B cell (primary cell): ENCODE measurements around the gene PAFAH2. TPM values are rescaled to one million over a fixed set of nuclear protein-coding genes. Genes with fewer than 3 reads are reported as not detected.

Experiments
- ATAC-seq: fragments of 200-7000 bp; cut with Tn5 transposase; one replicate; pipeline ENCODE4 v1.10.0; 2021; ENCODE audit warnings: low read depth, mild to moderate bottlenecking, moderate number of reproducible peaks, moderate library complexity
- CTCF ChIA-PET: fragments of 350-600 bp; sonication (Branson Sonifier 250); formaldehyde crosslinking; loops from one replicate; lab custom pipeline; 2021; ENCODE audit warnings: antibody characterized with exemption, inconsistent platforms; lab: Charles Lee
- POLR2A ChIA-PET: fragments of 350-600 bp; sonication (Branson Sonifier 250); formaldehyde crosslinking; loops from one replicate; lab custom pipeline; 2021; ENCODE audit warnings: antibody characterized with exemption; lab: Charles Lee
- DNase-seq: peaks from one replicate; pipeline ENCODE4 v3.0.0; 2013
- H2AFZ ChIP-seq: 2 replicates; pipeline ENCODE4 v1.6.1; 2012; ENCODE audit warnings: mild to moderate bottlenecking, low read depth, low read length; ENCODE audit not compliant: insufficient read depth, poor library complexity, severe bottlenecking
- H3K27ac ChIP-seq, 2 donors: 1 replicate in 1 of 2; 2 replicates in 1 of 2; pipeline ENCODE4 v1.5.1; 2012 to 2013; ENCODE audit warnings: low read length in 2 of 2, mild to moderate bottlenecking in 2 of 2, moderate library complexity in 1 of 2
- H3K27me3 ChIP-seq, 4 experiments: fragments of 200-600 bp in 1 of 4; sonication (generic) in 1 of 4; replicated peaks in 1 of 4; 1 replicate in 2 of 4; 2 replicates in 2 of 4; pipeline versions ENCODE4 v1.6.1 to v1.7.0; 2013 to 2016; ENCODE audit warnings: low read length in 3 of 4, mild to moderate bottlenecking in 2 of 4, mixed read lengths in 1 of 4, moderate library complexity in 1 of 4; ENCODE audit not compliant: insufficient read depth in 4 of 4, control insufficient read depth in 3 of 4; ENCODE audit errors: control extremely low read depth in 1 of 4
- H3K36me3 ChIP-seq, 2 experiments: replicated peaks in 1 of 2; 1 replicate in 1 of 2; 2 replicates in 1 of 2; pipeline versions ENCODE4 v1.6.1 to v1.7.1; 2013; ENCODE audit warnings: low read length in 1 of 2; ENCODE audit not compliant: insufficient read depth in 2 of 2, control insufficient read depth in 1 of 2; ENCODE audit errors: control extremely low read depth in 1 of 2, extremely low read depth in 1 of 2
- H3K4me1 ChIP-seq, 2 donors: fragments of 200-600 bp in 1 of 2; sonication (generic) in 1 of 2; 1 replicate in 1 of 2; 2 replicates in 1 of 2; pipeline versions ENCODE4 v1.5.1 to v1.6.1; 2013 to 2017; ENCODE audit warnings: low read length in 2 of 2; ENCODE audit not compliant: control insufficient read depth in 2 of 2, insufficient read depth in 2 of 2
- H3K4me2 ChIP-seq: replicated peaks from 2 replicates; pipeline ENCODE3; 2012; ENCODE audit warnings: mild to moderate bottlenecking, low read depth, low read length; ENCODE audit not compliant: poor library complexity, severe bottlenecking
- H3K4me3 ChIP-seq, 5 experiments: fragments of 200-600 bp in 1 of 5; sonication (generic) in 1 of 5; 1 replicate in 3 of 5; 2 replicates in 2 of 5; pipeline versions ENCODE4 v1.5.1 to v1.7.0; 2011 to 2016; ENCODE audit warnings: low read length in 4 of 5, mild to moderate bottlenecking in 4 of 5, low read depth in 2 of 5, control low read depth in 1 of 5, moderate library complexity in 1 of 5; ENCODE audit not compliant: insufficient read depth in 1 of 5; ENCODE audit errors: control extremely low read depth in 1 of 5, extremely low read depth in 1 of 5
- H3K79me2 ChIP-seq: fragments of 200-600 bp; sonication (generic); one replicate; pipeline ENCODE4 v1.6.0; 2016; ENCODE audit warnings: low read length; ENCODE audit not compliant: control insufficient read depth, insufficient read depth
- H3K9ac ChIP-seq: fragments of 200-600 bp; sonication (generic); 2 replicates; pipeline ENCODE4 v1.6.1; 2017; ENCODE audit warnings: mild to moderate bottlenecking, low read length, moderate library complexity
- H3K9me3 ChIP-seq, 3 donors: one replicate each; pipeline versions ENCODE4 v1.6.1 to v1.7.1; 2013; ENCODE audit warnings: low read length in 2 of 3; ENCODE audit not compliant: control insufficient read depth in 2 of 3, insufficient read depth in 1 of 3; ENCODE audit errors: control extremely low read depth in 1 of 3
- H4K20me1 ChIP-seq: 2 replicates; pipeline ENCODE4 v1.6.0; 2012; ENCODE audit warnings: mild to moderate bottlenecking, low read length; ENCODE audit not compliant: insufficient read depth, control insufficient read depth, poor library complexity, severe bottlenecking
- H3K27ac Mint-ChIP-seq: one replicate; pipeline ENCODE4 v1.8.0; 2021; ENCODE audit warnings: mixed read lengths
- H3K27me3 Mint-ChIP-seq: one replicate; pipeline ENCODE4 v1.8.0; 2021; ENCODE audit warnings: mixed read lengths
- H3K4me1 Mint-ChIP-seq: one replicate; pipeline ENCODE4 v1.8.0; 2021; ENCODE audit warnings: mixed read lengths
- H3K4me3 Mint-ChIP-seq: one replicate; pipeline ENCODE4 v1.8.0; 2021; ENCODE audit warnings: mixed read lengths
- H3K9me3 Mint-ChIP-seq: one replicate; pipeline ENCODE4 v1.8.0; 2022; ENCODE audit warnings: mixed read lengths; ENCODE audit not compliant: insufficient read depth
- EZH2 ChIP-seq: IDR thresholded peaks from 2 replicates; pipeline ENCODE4 v1.6.1; 2012; ENCODE audit warnings: borderline replicate concordance, low read depth, mild to moderate bottlenecking, moderate library complexity, low read length; ENCODE audit not compliant: insufficient read depth, poor library complexity, severe bottlenecking
- WGBS: methylation state at CpG from one replicate; pipeline ENCODE4 v1.1.5; 2013; ENCODE audit warnings: missing lambda C conversion rate; ENCODE audit not compliant: insufficient coverage; 5-methylcytosine and 5-hydroxymethylcytosine counted together
- intact Hi-C: fragments of 100-400 bp; cut with micrococcal nuclease; formaldehyde crosslinking; loops from one replicate; pipeline ENCODE4 v1.10.0; 2022
- polyA plus RNA-seq: library from polyadenylated mRNA; depleted of rRNA; stranded (reverse); fragments of >200 nt; gene quantifications from 2 replicates; pipeline ENCODE4 v1.2.3, GENCODE V29; 2012
- total RNA-seq, 2 donors: library from RNA; stranded (reverse); fragments of 120-200 nt in 1 of 2; gene quantifications; 1 replicate in 1 of 2; 2 replicates in 1 of 2; pipeline versions ENCODE4 v1.2.3 to v1.2.4, GENCODE V29; 2013 to 2022
- TF ChIP-seq, protein P1 (sequence below): fragments of 200-600 bp; IDR thresholded peaks from one replicate; pipeline ENCODE4 v1.8.0; 2022; ENCODE audit warnings: antibody characterized with exemption, mild to moderate bottlenecking

Gene PAFAH2
- total and polyA plus RNA-seq, 2 donors (not counting 1 experiment from before 2014, with no cell fraction given): 5.1 to 8.8 TPM

GRCh38 chr1:26009796-26010447 is 12.1 kb upstream of the PAFAH2 start:
- no peak for ATAC-seq
- Mint-ChIP-seq H3K27ac (no peak overlapping the region), H3K4me1 (no peaks in the 10 kb centered on the region), H3K9me3 (no peaks in the 10 kb centered on the region), H3K4me3 (no peak overlapping the region), H3K27me3 (peaks cover 6% of the 10 kb centered on the region)
- Histone ChIP-seq H3K9me3 (no peaks in the 10 kb centered on the region), H3K79me2 (no peaks in the 10 kb centered on the region), H3K36me3 (no peaks in the 10 kb centered on the region), H3K4me3 (no peak overlapping the region), H3K4me1 (no peaks in the 10 kb centered on the region), H2AFZ (no peak overlapping the region), H3K9ac (no peak overlapping the region), H4K20me1 (no peaks in the 10 kb centered on the region), H3K27me3 (no peaks in the 10 kb centered on the region), H3K4me2 (no peak overlapping the region), H3K27ac (no peak overlapping the region)
- TF ChIP-seq, protein P1, sequence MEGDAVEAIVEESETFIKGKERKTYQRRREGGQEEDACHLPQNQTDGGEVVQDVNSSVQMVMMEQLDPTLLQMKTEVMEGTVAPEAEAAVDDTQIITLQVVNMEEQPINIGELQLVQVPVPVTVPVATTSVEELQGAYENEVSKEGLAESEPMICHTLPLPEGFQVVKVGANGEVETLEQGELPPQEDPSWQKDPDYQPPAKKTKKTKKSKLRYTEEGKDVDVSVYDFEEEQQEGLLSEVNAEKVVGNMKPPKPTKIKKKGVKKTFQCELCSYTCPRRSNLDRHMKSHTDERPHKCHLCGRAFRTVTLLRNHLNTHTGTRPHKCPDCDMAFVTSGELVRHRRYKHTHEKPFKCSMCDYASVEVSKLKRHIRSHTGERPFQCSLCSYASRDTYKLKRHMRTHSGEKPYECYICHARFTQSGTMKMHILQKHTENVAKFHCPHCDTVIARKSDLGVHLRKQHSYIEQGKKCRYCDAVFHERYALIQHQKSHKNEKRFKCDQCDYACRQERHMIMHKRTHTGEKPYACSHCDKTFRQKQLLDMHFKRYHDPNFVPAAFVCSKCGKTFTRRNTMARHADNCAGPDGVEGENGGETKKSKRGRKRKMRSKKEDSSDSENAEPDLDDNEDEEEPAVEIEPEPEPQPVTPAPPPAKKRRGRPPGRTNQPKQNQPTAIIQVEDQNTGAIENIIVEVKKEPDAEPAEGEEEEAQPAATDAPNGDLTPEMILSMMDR: no peak
- no peak for TF ChIP-seq EZH2
- POLR2A ChIA-PET: interaction anchor here (0.7 kb wide), 1 partner anchor 584 kb away, joined by 3 read pairs; no protein-coding TSS in a partner anchor
- 85% methylated on average over 4 of the region's 6 CpGs for WGBS
- intact Hi-C loops: no loop called here
- CTCF ChIA-PET: no interaction called here
- DNase-seq: no peak

DNA sequence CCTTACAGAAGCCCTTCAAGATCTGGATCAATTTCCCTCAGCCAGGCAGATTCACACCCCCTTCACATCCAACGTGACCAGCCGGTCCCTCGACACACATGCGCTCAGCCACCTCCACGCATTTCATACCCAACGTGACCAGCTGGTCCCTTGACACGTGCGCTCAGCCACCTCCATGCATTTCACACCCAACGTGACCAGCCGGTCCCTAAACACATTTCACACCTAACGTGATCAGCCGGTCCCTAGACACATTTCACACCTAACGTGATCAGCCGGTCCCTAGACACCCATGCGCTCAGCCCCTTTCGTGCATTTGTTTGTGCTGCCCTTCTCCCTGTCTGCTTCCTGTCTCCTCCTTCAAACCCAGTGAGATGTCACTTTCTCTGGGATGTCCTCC is 8.8 kb upstream of the PAFAH2 start:
- H3K9me3 Mint-ChIP-seq: no peaks in the 10 kb centered on the region
- intact Hi-C loops: no loop called here
- H3K4me3 Mint-ChIP-seq: no peak overlapping the region

More for the DNA sequence above, 8.8 kb upstream of the PAFAH2 start:
- no peak overlapping the region for H3K4me3 ChIP-seq
- TF ChIP-seq, protein P1: no peak
- TF ChIP-seq EZH2: no peak
- no peak overlapping the region for H3K4me2 ChIP-seq
- POLR2A ChIA-PET: no interaction called here
- no peaks in the 10 kb centered on the region for H3K4me1 ChIP-seq
- H3K4me1 Mint-ChIP-seq: no peaks in the 10 kb centered on the region
- ATAC-seq (no peak), DNase-seq (no peak)
- H2AFZ ChIP-seq: no peak overlapping the region
- no peak overlapping the region for H3K27ac ChIP-seq
- no peaks in the 10 kb centered on the region for H3K27me3 ChIP-seq
- H3K27ac Mint-ChIP-seq: no peak overlapping the region
- CTCF ChIA-PET: no interaction called here
- WGBS: 95% methylated on average over 16 of the region's 16 CpGs
- no peaks in the 10 kb centered on the region for H3K36me3 ChIP-seq
- H3K27me3 Mint-ChIP-seq: peaks cover 8% of the 10 kb centered on the region
- no peaks in the 10 kb centered on the region for H4K20me1 ChIP-seq
- no peaks in the 10 kb centered on the region for H3K79me2 ChIP-seq
- no peak overlapping the region for H3K9ac ChIP-seq
- no peaks in the 10 kb centered on the region for H3K9me3 ChIP-seq
